Lung (tissue), 12 donors: ENCODE measurements around the gene TNNT3. TPM values are rescaled to one million over a fixed set of nuclear protein-coding genes. Genes with fewer than 3 reads are reported as not detected.

Source experiments
- ATAC-seq: fragments of 200-7000 bp; cut with Tn5 transposase; one replicate; pipeline ENCODE4 v1.9.1; 2020; ENCODE audit warnings: moderate number of reproducible peaks; ENCODE audit not compliant: insufficient read depth, low FRiP score
- DNase-seq, 3 donors: peaks; one replicate each; pipeline ENCODE4 v3.0.0-alpha.2; 2013 to 2017
- H3K27ac ChIP-seq, 2 donors: one replicate each; pipeline ENCODE4 v1.5.1; 2013; ENCODE audit warnings: mild to moderate bottlenecking in 2 of 2, moderate library complexity in 2 of 2, control low read depth in 1 of 2, inconsistent platforms in 1 of 2, low read depth in 1 of 2, low read length in 1 of 2
- H3K27me3 ChIP-seq, 3 donors: one replicate each; pipeline ENCODE4 v1.5.1; 2013; ENCODE audit warnings: low read length in 2 of 3; ENCODE audit not compliant: control insufficient read depth in 3 of 3, insufficient read depth in 3 of 3
- H3K36me3 ChIP-seq, 4 donors: one replicate each; pipeline ENCODE4 v1.5.1; 2013; ENCODE audit warnings: low read length in 4 of 4, mild to moderate bottlenecking in 1 of 4, moderate library complexity in 1 of 4; ENCODE audit not compliant: control insufficient read depth in 4 of 4, insufficient read depth in 4 of 4
- H3K4me1 ChIP-seq, 5 donors: one replicate each; pipeline ENCODE4 v1.5.1; 2013; ENCODE audit warnings: low read length in 5 of 5, mild to moderate bottlenecking in 2 of 5, moderate library complexity in 1 of 5; ENCODE audit not compliant: control insufficient read depth in 5 of 5, insufficient read depth in 5 of 5
- H3K4me3 ChIP-seq: one replicate; pipeline ENCODE4 v1.5.1; 2013; ENCODE audit warnings: mild to moderate bottlenecking, control low read depth, moderate library complexity
- H3K9ac ChIP-seq, 2 donors: one replicate each; pipeline ENCODE4 v1.5.1; 2013; ENCODE audit warnings: low read length in 2 of 2, control low read depth in 1 of 2; ENCODE audit not compliant: insufficient read depth in 1 of 2
- H3K9me3 ChIP-seq, 4 donors: one replicate each; pipeline ENCODE4 v1.5.1; 2013; ENCODE audit warnings: low read length in 3 of 4, mild to moderate bottlenecking in 1 of 4, moderate library complexity in 1 of 4; ENCODE audit not compliant: control insufficient read depth in 4 of 4, insufficient read depth in 3 of 4
- WGBS, 2 donors: extraction: QIAGEN DNeasy Blood & Tissue Kit; methylation state at CpG; one replicate each; pipeline ENCODE4 v1.1.7; 2013; 5-methylcytosine and 5-hydroxymethylcytosine counted together
- polyA plus RNA-seq, 2 donors: library from polyadenylated mRNA; stranded (reverse); fragments of 200-250 nt; gene quantifications; one replicate each; pipeline ENCODE4 v1.2.1, GENCODE V29; 2013
- total RNA-seq, 2 donors: library from RNA; depleted of rRNA in 1 of 2; stranded (reverse); fragments of >200 nt in 1 of 2; gene quantifications; one replicate each; pipeline ENCODE4 v1.2.1, GENCODE V29; 2014 to 2021
- TF ChIP-seq, protein P1 (sequence below): IDR thresholded peaks from 2 replicates; pipeline ENCODE4 v1.5.1; 2012; ENCODE audit warnings: mild to moderate bottlenecking; ENCODE audit errors: control extremely low read depth, extremely low read depth
- donor health status: control.
- donor health status: control.
- donor health status: Bipolar disorder and iron deficiency.
- donor health status: healthy.
- donor health status: DM: yes; HTN: yes; CAD: no.

The TNNT3 gene
- total and polyA plus RNA-seq, 4 donors, result 1.6 to 8.0 (median 5.1) TPM

GRCh38 chr11:1908618-1909017 lies 10.9 kb upstream of the TNNT3 start:
- WGBS, 2 donors, result 33 to 45% methylated on average over 9 of the region's 9 CpGs
- H3K4me3 ChIP-seq, result no peak overlapping the region
- TF ChIP-seq, protein P1, sequence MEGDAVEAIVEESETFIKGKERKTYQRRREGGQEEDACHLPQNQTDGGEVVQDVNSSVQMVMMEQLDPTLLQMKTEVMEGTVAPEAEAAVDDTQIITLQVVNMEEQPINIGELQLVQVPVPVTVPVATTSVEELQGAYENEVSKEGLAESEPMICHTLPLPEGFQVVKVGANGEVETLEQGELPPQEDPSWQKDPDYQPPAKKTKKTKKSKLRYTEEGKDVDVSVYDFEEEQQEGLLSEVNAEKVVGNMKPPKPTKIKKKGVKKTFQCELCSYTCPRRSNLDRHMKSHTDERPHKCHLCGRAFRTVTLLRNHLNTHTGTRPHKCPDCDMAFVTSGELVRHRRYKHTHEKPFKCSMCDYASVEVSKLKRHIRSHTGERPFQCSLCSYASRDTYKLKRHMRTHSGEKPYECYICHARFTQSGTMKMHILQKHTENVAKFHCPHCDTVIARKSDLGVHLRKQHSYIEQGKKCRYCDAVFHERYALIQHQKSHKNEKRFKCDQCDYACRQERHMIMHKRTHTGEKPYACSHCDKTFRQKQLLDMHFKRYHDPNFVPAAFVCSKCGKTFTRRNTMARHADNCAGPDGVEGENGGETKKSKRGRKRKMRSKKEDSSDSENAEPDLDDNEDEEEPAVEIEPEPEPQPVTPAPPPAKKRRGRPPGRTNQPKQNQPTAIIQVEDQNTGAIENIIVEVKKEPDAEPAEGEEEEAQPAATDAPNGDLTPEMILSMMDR, result no peak
- H3K4me1 ChIP-seq, result peaks cover 0 to 28% (median 4%) of the 10 kb centered on the region in 5 donors
- H3K9me3 ChIP-seq, result no peaks in the 10 kb centered on the region
- H3K27ac ChIP-seq, result peak overlapping the region in 1 of 2 donors; percentile 85
- no peaks in the 10 kb centered on the region for H3K36me3 ChIP-seq
- H3K27me3 ChIP-seq, result no peaks in the 10 kb centered on the region
- DNase-seq, result peak; percentile 79 to 94 (median 94)
- ATAC-seq, result no peak
- peak overlapping the region in 1 of 2 donors; percentile 30 for H3K9ac ChIP-seq

DNA sequence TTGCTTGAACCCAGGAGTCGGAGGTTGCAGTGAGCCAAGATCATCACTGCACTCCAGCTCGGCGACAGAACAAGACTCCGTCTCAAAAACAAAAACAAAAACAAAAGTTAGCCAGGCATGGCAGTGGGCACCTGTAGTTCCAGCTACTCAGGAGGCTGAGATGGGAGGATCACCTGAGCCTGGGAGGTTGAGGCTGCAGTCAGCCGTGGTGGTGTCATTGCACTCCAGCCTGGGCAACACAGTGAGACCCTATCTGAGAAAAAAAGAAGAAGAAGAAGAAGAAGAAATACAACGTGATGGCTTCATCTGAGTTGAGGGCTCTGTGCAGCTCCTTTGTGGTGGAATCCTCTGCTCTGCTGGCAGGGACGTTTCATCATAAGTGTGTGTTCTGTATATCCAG lies 10.0 kb upstream of the TNNT3 start:
- DNase-seq (no peak), ATAC-seq (no peak)
- TF ChIP-seq, protein P1, result no peak
- peaks cover 0 to 24% (median 4%) of the 10 kb centered on the region in 5 donors for H3K4me1 ChIP-seq
- no peak overlapping the region for H3K4me3 ChIP-seq
- H3K36me3 ChIP-seq, result no peaks in the 10 kb centered on the region
- no peak overlapping the region for H3K9ac ChIP-seq
- H3K9me3 ChIP-seq, result no peaks in the 10 kb centered on the region
- H3K27me3 ChIP-seq, result no peaks in the 10 kb centered on the region
- H3K27ac ChIP-seq, result no peak overlapping the region
- WGBS, 2 donors, result 89 to 94% methylated on average over 7 of the region's 7 CpGs

- 64 to 78% methylated on average over 13 of the region's 13 CpGs for WGBS, 2 donors
- Histone ChIP-seq H3K27ac (no peak overlapping the region), H3K4me1 (peaks cover 0 to 22% (median 8%) of the 10 kb centered on the region in 5 donors), H3K36me3 (no peaks in the 10 kb centered on the region), H3K27me3 (no peaks in the 10 kb centered on the region), H3K9me3 (peaks cover 0 to 1% (median 0%) of the 10 kb centered on the region in 4 donors), H3K9ac (no peak overlapping the region), H3K4me3 (no peak overlapping the region)
- ATAC-seq (no peak), DNase-seq (no peak)
- TF ChIP-seq, protein P1, result no peak
Observed at GRCh38 chr11:1912289-1912878, 7.1 kb upstream of the TNNT3 start.
